Caco-2 (cell line): ENCODE results near the gene FPGS. TPM values are rescaled to one million over a fixed set of nuclear protein-coding genes. Genes with fewer than 3 reads are reported as not detected.

ENCODE experiments used
- BruUV-seq: library from RNA; stranded (reverse); fragments of 400-500 nt; replicated peaks from 2 replicates; lab custom pipeline; 2021; lab: Mats Ljungman, UMichigan
- CTCF ChIA-PET: fragments of 300-600 bp; sonication (Branson Sonifier 250); formaldehyde crosslinking; loops from one replicate; lab custom pipeline; 2022; ENCODE audit warnings: antibody characterized with exemption; lab: Charles Lee
- POLR2A ChIA-PET: fragments of 300-600 bp; sonication (Branson Sonifier 250); formaldehyde crosslinking; loops from one replicate; lab custom pipeline; 2022; ENCODE audit warnings: antibody characterized with exemption; lab: Charles Lee
- DNase-seq, 2 experiments: peaks; one replicate each; pipeline versions ENCODE4 v3.0.0 to v3.0.0-alpha.2; 2020 to 2022
- H3K27me3 ChIP-seq: replicated peaks from 2 replicates; pipeline ENCODE4 v1.6.0; 2011; ENCODE audit warnings: low read length; ENCODE audit not compliant: control insufficient read depth, insufficient read depth
- H3K36me3 ChIP-seq: 2 replicates; pipeline ENCODE4 v1.5.1; 2011; ENCODE audit warnings: low read length; ENCODE audit not compliant: control insufficient read depth, insufficient read depth
- H3K4me1 ChIP-seq: fragments of 250-450 bp; sonication (Bioruptor Pico); 2 replicates; pipeline ENCODE4 v1.5.1; 2020; ENCODE audit warnings: mild to moderate bottlenecking
- H3K4me3 ChIP-seq: 2 replicates; pipeline ENCODE4 v1.5.1; 2011; ENCODE audit warnings: low read depth, mild to moderate bottlenecking, control low read depth, low read length
- H3K9me3 ChIP-seq: fragments of 250-450 bp; sonication (Bioruptor Pico); 2 replicates; pipeline ENCODE4 v1.5.1; 2020; ENCODE audit warnings: mild to moderate bottlenecking, moderate library complexity
- H3K27ac Mint-ChIP-seq: one replicate; pipeline ENCODE4 v1.8.0; 2022; ENCODE audit warnings: mixed read lengths; ENCODE audit not compliant: unreplicated experiment
- H3K27me3 Mint-ChIP-seq: one replicate; pipeline ENCODE4 v1.8.0; 2022; ENCODE audit warnings: mixed read lengths; ENCODE audit not compliant: insufficient read depth, unreplicated experiment
- H3K36me3 Mint-ChIP-seq: one replicate; pipeline ENCODE4 v1.8.0; 2022; ENCODE audit warnings: mild to moderate bottlenecking, mixed read lengths; ENCODE audit not compliant: insufficient read depth, unreplicated experiment
- H3K4me1 Mint-ChIP-seq: one replicate; pipeline ENCODE4 v1.8.0; 2022; ENCODE audit warnings: low read depth, mixed read lengths; ENCODE audit not compliant: unreplicated experiment
- H3K4me3 Mint-ChIP-seq: one replicate; pipeline ENCODE4 v1.8.0; 2022; ENCODE audit warnings: mild to moderate bottlenecking, moderate library complexity, mixed read lengths; ENCODE audit not compliant: unreplicated experiment
- H3K9me3 Mint-ChIP-seq: one replicate; pipeline ENCODE4 v1.8.0; 2022; ENCODE audit warnings: mixed read lengths; ENCODE audit not compliant: unreplicated experiment
- CTCF ChIP-seq, 2 experiments: fragments of 200-600 bp in 1 of 2; IDR thresholded peaks; 1 replicate in 1 of 2; 2 replicates in 1 of 2; pipeline versions ENCODE4 v1.5.1 to v1.8.0; 2011 to 2022; ENCODE audit warnings: antibody characterized with exemption in 1 of 2, control low read depth in 1 of 2, inconsistent platforms in 1 of 2, low read depth in 1 of 2, low read length in 1 of 2, mild to moderate bottlenecking in 1 of 2, moderate library complexity in 1 of 2; ENCODE audit not compliant: insufficient read depth in 1 of 2, severe bottlenecking in 1 of 2, unreplicated experiment in 1 of 2
- intact Hi-C: fragments of 100-400 bp; cut with micrococcal nuclease; formaldehyde crosslinking; loops from one replicate; pipeline ENCODE4 v1.10.0; 2022; ENCODE audit not compliant: unreplicated experiment
- total RNA-seq: library from RNA; stranded (reverse); gene quantifications from 2 replicates; pipeline ENCODE4 v1.2.3, GENCODE V29; 2022

The FPGS gene
- total RNA-seq, 1 experiment from 2014 or later, result 54.4 TPM

DNA sequence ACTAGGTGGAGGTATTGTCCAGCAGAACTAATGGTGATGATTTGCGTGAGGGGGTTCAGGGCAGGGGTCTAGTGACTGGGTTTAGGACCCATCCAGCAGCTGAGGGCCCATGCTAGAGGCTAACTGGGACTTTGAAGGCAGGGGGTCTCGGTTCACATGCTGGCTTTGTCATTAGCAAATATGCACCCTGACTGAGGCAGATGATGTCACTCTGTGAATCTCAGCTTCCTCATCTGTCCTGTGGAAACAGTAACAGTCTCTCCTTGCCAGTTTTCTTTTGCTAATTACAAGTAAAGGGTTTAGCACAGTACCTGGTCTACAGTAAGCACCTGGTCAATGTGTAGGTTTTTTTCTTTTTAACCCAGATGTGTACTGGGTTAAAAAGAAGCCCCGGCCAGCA lies 29.4 kb upstream of the FPGS start:
- Mint-ChIP-seq H3K4me3 (no peak overlapping the region), H3K27ac (no peak overlapping the region), H3K27me3 (peaks cover 3% of the 10 kb centered on the region), H3K9me3 (no peaks in the 10 kb centered on the region), H3K4me1 (no peaks in the 10 kb centered on the region), H3K36me3 (no peaks in the 10 kb centered on the region)
- ChIA-PET POLR2A (no interaction called here), CTCF (no interaction called here)
- TF ChIP-seq CTCF (IDR thresholded peaks at IDR 0.05; ENCODE audit: insufficient read depth in 1 of 2, low read depth in 1 of 2, low read length in 1 of 2, severe bottlenecking in 1 of 2, unreplicated experiment in 1 of 2), result no peak
- no peaks in the 10 kb centered on the region for H3K36me3 ChIP-seq
- H3K4me1 ChIP-seq, result no peaks in the 10 kb centered on the region
- H3K4me3 ChIP-seq, result no peak overlapping the region
- H3K27me3 ChIP-seq, result no peaks in the 10 kb centered on the region
- BruUV-seq, result no TSS peak
- no peak for DNase-seq
- intact Hi-C loops, result no loop called here
- no peaks in the 10 kb centered on the region for H3K9me3 ChIP-seq

DNA sequence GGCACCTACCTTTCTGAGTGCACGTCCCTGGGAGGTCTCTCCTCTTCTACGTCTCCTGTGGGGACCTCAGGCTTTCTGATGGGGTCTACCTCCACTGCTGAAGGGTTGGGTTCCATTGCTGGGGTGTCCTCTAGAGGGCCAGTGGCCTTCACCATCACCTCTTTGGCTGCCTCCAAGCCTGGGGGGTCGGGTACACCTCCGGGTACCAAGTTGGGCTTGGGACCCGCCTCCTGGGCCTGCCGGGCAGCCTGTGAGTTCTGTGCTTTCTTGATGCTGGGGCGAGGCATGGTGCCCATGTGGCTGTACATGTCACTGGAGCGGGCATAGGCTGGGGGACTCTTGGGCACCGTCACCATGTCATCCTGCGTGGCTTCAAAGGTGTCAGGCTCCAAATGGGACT lies 28.7 kb upstream of the FPGS start:
- ChIA-PET POLR2A (no interaction called here), CTCF (no interaction called here)
- Histone ChIP-seq H3K4me3 (no peak overlapping the region), H3K27me3 (no peaks in the 10 kb centered on the region), H3K36me3 (no peaks in the 10 kb centered on the region), H3K9me3 (no peaks in the 10 kb centered on the region), H3K4me1 (no peaks in the 10 kb centered on the region)
- Mint-ChIP-seq H3K9me3 (no peaks in the 10 kb centered on the region), H3K4me3 (no peak overlapping the region), H3K36me3 (no peaks in the 10 kb centered on the region), H3K27ac (no peak overlapping the region), H3K4me1 (no peaks in the 10 kb centered on the region), H3K27me3 (peaks cover 3% of the 10 kb centered on the region)
- no peak for DNase-seq
- TF ChIP-seq CTCF (IDR thresholded peaks at IDR 0.05; ENCODE audit: insufficient read depth in 1 of 2, low read depth in 1 of 2, low read length in 1 of 2, severe bottlenecking in 1 of 2, unreplicated experiment in 1 of 2), result no peak
- no TSS peak for BruUV-seq
- intact Hi-C loops, result no loop called here

- no peak overlapping the region for H3K4me3 Mint-ChIP-seq
- H3K4me1 Mint-ChIP-seq, result no peaks in the 10 kb centered on the region
- ChIA-PET CTCF (interaction anchor here (0.5 to 0.8 kb wide), 3 partner anchors 8 to 9 kb away, joined by 3 to 7 read pairs (median 3); partner anchors contain the start of gene CDK9), POLR2A (no interaction called here)
- BruUV-seq, result no TSS peak
- no peaks in the 10 kb centered on the region for H3K27me3 ChIP-seq
- H3K9me3 Mint-ChIP-seq, result no peaks in the 10 kb centered on the region
- H3K4me1 ChIP-seq, result no peaks in the 10 kb centered on the region
- no peaks in the 10 kb centered on the region for H3K36me3 ChIP-seq
- no peaks in the 10 kb centered on the region for H3K9me3 ChIP-seq
- H3K4me3 ChIP-seq, result no peak overlapping the region
- H3K36me3 Mint-ChIP-seq, result no peaks in the 10 kb centered on the region
- no peak overlapping the region for H3K27ac Mint-ChIP-seq
- intact Hi-C loops, result no loop called here
- TF ChIP-seq CTCF (IDR thresholded peaks at IDR 0.05; ENCODE audit: insufficient read depth in 1 of 2, low read depth in 1 of 2, low read length in 1 of 2, severe bottlenecking in 1 of 2, unreplicated experiment in 1 of 2), result no peak
- DNase-seq, result peak in 1 of 2 experiments; percentile 45
- peaks cover 3% of the 10 kb centered on the region for H3K27me3 Mint-ChIP-seq
Observed at GRCh38 chr9:127776195-127776923, 26.3 kb upstream of the FPGS start.
